ENCODE measurements around the gene PPP2CA. TPM values are rescaled to one million over a fixed set of nuclear protein-coding genes. Genes with fewer than 3 reads are reported as not detected.
A peak's percentile ranks its signal among the peaks of the same experiment; 100 is the strongest.

Gene PPP2CA
- total and polyA plus RNA-seq, 2 of the 13 experiments (the other 11 are each of a cell fraction or from before 2014, with no cell fraction given), result 82.4 to 171 TPM

DNA sequence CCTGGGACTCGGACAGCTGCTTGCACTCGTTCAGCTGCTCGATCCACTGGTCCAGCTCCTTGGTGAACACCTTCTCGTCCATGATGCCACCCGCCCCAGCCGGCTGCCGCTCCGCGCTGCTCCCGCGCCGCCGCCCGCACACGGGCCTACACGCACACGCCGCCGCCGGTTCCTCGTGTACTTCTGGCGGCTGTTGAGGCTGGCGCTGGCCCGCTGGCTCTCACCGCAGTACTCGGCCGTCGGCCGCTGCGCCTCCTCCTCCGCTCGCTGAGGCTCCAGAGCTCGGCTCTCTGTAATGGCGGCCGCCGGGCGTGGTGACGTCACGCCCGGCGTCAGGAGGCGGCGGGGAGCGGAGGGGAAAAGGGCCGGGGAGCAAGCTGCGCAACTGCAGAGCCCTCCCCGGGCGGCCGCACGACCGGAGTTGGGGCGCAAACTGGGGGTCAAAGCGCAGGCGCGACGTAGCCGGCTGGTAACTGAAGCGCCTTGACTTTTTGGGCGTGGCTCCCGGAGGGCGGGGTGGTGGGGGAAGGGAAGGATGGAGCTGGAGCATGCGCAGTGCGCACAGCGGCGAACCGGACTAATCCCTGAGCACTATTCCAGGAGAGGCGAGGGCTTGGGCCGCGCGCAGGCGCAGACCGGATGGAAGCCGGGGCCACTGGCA is at the start of gene PPP2CA (continued):
- TF ChIP-seq, protein P1, sequence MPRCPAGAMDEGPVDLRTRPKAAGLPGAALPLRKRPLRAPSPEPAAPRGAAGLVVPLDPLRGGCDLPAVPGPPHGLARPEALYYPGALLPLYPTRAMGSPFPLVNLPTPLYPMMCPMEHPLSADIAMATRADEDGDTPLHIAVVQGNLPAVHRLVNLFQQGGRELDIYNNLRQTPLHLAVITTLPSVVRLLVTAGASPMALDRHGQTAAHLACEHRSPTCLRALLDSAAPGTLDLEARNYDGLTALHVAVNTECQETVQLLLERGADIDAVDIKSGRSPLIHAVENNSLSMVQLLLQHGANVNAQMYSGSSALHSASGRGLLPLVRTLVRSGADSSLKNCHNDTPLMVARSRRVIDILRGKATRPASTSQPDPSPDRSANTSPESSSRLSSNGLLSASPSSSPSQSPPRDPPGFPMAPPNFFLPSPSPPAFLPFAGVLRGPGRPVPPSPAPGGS (CRISPR knock-in tag; IDR thresholded peaks at IDR 0.05), result peak; percentile 78; the same call in 1 of the 2 replicates
- TF ChIP-seq ZNF766 (CRISPR knock-in tag; IDR thresholded peaks at IDR 0.05; ENCODE audit: borderline replicate concordance) (no peak), ZBTB21 (CRISPR knock-in tag; IDR thresholded peaks at IDR 0.05) (peak; percentile 90), PPARG (CRISPR knock-in tag; conservative IDR thresholded peaks at IDR 0.05) (no peak; the same call in 1 of the 2 replicates), ZIK1 (CRISPR knock-in tag; IDR thresholded peaks at IDR 0.05; ENCODE audit: borderline replicate concordance, low read depth) (no peak), NR3C1 (CRISPR knock-in tag; IDR thresholded peaks at IDR 0.05) (no peak), KDM5A (IDR thresholded peaks at IDR 0.05; ENCODE audit: borderline replicate concordance, low read length) (peak; percentile 72), ZNF207 (IDR thresholded peaks at IDR 0.05; ENCODE audit: borderline replicate concordance) (no peak), ZNF558 (CRISPR knock-in tag; IDR thresholded peaks at IDR 0.05; ENCODE audit: borderline replicate concordance) (peak; percentile 44; the same call in 1 of the 2 replicates), ZNF251 (CRISPR knock-in tag; IDR thresholded peaks at IDR 0.05) (no peak), ZNF274 (CRISPR knock-in tag; IDR thresholded peaks at IDR 0.05) (no peak), ZNF501 (CRISPR knock-in tag; IDR thresholded peaks at IDR 0.05) (peak; percentile 93), RARA (CRISPR knock-in tag; IDR thresholded peaks at IDR 0.05) (no peak; the same call in 1 of the 2 replicates), PITX1 (CRISPR knock-in tag; IDR thresholded peaks at IDR 0.05) (peak; percentile 92), PRMT3 (CRISPR knock-in tag; IDR thresholded peaks at IDR 0.05; ENCODE audit: borderline replicate concordance, low read depth) (no peak)
- TF ChIP-seq, protein P2, sequence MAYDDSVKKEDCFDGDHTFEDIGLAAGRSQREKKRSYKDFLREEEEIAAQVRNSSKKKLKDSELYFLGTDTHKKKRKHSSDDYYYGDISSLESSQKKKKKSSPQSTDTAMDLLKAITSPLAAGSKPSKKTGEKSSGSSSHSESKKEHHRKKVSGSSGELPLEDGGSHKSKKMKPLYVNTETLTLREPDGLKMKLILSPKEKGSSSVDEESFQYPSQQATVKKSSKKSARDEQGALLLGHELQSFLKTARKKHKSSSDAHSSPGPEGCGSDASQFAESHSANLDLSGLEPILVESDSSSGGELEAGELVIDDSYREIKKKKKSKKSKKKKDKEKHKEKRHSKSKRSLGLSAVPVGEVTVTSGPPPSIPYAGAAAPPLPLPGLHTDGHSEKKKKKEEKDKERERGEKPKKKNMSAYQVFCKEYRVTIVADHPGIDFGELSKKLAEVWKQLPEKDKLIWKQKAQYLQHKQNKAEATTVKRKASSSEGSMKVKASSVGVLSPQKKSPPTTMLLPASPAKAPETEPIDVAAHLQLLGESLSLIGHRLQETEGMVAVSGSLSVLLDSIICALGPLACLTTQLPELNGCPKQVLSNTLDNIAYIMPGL (CRISPR knock-in tag; IDR thresholded peaks at IDR 0.05; ENCODE audit: borderline replicate concordance in 1 of 2, low read depth in 1 of 2), result peak; percentile 64 to 86; a peak in 2 of 4 replicates
- TF ChIP-seq, protein P3, sequence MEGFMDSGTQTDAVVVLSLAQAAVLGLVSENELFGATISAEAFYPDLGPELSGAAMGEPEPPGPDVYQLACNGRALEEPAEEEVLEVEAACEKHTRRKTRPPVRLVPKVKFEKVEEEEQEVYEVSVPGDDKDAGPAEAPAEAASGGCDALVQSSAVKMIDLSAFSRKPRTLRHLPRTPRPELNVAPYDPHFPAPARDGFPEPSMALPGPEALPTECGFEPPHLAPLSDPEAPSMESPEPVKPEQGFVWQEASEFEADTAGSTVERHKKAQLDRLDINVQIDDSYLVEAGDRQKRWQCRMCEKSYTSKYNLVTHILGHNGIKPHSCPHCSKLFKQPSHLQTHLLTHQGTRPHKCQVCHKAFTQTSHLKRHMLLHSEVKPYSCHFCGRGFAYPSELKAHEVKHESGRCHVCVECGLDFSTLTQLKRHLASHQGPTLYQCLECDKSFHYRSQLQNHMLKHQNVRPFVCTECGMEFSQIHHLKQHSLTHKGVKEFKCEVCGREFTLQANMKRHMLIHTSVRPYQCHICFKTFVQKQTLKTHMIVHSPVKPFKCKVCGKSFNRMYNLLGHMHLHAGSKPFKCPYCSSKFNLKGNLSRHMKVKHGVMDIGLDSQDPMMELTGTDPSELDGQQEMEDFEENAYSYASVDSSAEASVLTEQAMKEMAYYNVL (CRISPR knock-in tag; IDR thresholded peaks at IDR 0.05; ENCODE audit: borderline replicate concordance), result no peak
- TF ChIP-seq, protein P4, sequence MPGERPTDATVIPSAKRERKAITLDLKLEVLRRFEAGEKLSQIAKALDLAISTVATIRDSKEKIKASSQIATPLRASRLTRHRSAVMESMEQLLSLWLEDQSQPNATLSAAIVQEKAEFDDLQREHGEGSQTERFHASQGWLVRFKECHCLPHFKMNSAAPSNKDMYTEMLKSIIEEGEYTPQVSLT (CRISPR knock-in tag; IDR thresholded peaks at IDR 0.05; ENCODE audit: borderline replicate concordance, low read depth), result no peak; the same call in 1 of the 2 replicates
- TF ChIP-seq, protein P5, sequence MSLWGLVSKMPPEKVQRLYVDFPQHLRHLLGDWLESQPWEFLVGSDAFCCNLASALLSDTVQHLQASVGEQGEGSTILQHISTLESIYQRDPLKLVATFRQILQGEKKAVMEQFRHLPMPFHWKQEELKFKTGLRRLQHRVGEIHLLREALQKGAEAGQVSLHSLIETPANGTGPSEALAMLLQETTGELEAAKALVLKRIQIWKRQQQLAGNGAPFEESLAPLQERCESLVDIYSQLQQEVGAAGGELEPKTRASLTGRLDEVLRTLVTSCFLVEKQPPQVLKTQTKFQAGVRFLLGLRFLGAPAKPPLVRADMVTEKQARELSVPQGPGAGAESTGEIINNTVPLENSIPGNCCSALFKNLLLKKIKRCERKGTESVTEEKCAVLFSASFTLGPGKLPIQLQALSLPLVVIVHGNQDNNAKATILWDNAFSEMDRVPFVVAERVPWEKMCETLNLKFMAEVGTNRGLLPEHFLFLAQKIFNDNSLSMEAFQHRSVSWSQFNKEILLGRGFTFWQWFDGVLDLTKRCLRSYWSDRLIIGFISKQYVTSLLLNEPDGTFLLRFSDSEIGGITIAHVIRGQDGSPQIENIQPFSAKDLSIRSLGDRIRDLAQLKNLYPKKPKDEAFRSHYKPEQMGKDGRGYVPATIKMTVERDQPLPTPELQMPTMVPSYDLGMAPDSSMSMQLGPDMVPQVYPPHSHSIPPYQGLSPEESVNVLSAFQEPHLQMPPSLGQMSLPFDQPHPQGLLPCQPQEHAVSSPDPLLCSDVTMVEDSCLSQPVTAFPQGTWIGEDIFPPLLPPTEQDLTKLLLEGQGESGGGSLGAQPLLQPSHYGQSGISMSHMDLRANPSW (CRISPR knock-in tag; IDR thresholded peaks at IDR 0.05; ENCODE audit: borderline replicate concordance), result no peak

Data from HepG2 (cell line).